Measurements from ENCODE around the gene SLC36A2.
A peak's percentile ranks its signal among the peaks of the same experiment; 100 is the strongest.
"Not testable (repeated sequence)": the region's sequence is repeated elsewhere in the genome, so short reads cannot be mapped to it uniquely, and the experiment has no call there.

The SLC36A2 gene

DNA sequence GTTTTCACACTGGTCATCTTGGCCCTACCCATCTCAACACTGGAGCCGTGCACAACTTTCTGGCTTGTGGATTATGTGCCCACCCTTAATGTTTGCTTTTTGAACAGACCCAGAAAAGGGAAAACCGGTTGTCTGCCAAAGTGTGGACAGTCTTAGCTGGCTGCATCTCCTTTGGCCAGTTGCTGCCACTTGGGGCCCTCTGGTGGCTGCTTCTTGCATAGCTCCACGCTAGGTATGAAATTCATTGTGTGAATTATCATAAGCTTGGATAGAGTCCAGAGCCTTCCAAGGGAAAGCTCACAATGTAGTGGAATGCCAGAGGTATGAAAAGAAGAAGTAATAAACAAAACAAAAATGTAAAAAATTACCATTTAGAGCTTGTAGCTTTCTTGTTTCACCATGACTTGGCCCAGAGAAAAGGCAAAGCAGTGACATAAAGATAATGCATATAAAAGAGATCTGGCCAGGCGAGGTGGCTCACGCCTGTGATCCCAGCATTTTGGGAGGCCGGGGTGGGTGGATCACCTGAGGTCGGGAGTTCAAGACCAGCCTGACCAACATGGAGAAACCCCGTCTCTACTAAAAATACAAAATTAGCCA lies 31.3 kb downstream of the SLC36A2 start:
- 72% methylated on average over 7 of the region's 8 CpGs for WGBS (ENCODE audit: insufficient coverage)
- ChIA-PET CTCF (interaction anchor here (1.0 to 1.9 kb wide), 3 partner anchors 10 to 58 kb away, joined by 3 to 5 read pairs (median 3); no protein-coding TSS in a partner anchor), POLR2A (no interaction called here)
- Histone ChIP-seq H3K9me3 (ENCODE audit: control extremely low read depth in 1 of 5, control insufficient read depth in 4 of 5, insufficient read depth in 2 of 5, low read depth in 1 of 5, low read length in 4 of 5) (peaks cover 0 to 8% (median 0%) of the 10 kb centered on the region in 5 experiments), H3K36me3 (ENCODE audit: control insufficient read depth in 4 of 4, insufficient read depth in 4 of 4, low read length in 3 of 4) (no peaks in the 10 kb centered on the region), H3K4me1 (ENCODE audit: control extremely low read depth in 1 of 4, control insufficient read depth in 4 of 4, insufficient read depth in 4 of 4, low read length in 3 of 4) (no peaks in the 10 kb centered on the region), H3K27me3 (replicated peaks in 2 of 5; ENCODE audit: control insufficient read depth in 4 of 5, insufficient read depth in 5 of 5, low read length in 4 of 5) (peaks cover 0 to 3% (median 0%) of the 10 kb centered on the region in 5 experiments), H3K27ac (ENCODE audit: insufficient read depth in 1 of 2, low read depth in 1 of 2, low read length in 2 of 2, poor library complexity in 1 of 2, severe bottlenecking in 2 of 2) (no peak overlapping the region), H3K4me3 (ENCODE audit: control insufficient read depth in 1 of 7, extremely low read depth in 1 of 7, insufficient read depth in 4 of 7, low read depth in 2 of 7, low read length in 6 of 7) (no peak overlapping the region)
- DNase-seq, result peak; percentile 31 to 57 (median 38)

DNA sequence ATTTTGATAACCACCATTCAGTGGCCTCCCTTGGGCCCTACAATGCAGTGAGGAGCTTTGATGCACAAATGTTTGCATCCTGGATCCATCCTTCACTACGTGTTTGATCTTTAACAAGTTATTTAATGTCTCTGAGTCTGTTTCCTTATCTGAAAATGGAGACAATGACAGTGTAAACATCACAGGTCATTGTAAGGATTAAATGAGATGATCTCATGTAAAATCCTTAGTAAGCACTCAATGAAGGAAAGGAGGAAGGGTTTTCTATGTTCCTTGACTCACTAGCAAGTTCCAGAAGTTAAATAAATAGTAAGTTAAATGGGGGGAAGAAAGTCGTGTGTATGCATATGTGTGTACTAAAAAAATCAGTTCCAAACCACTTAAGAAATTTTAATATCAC lies 34.0 kb downstream of the SLC36A2 start:
- H3K27me3 ChIP-seq (replicated peaks in 2 of 5; ENCODE audit: control insufficient read depth in 4 of 5, insufficient read depth in 5 of 5, low read length in 4 of 5), result peaks cover 0 to 3% (median 0%) of the 10 kb centered on the region in 5 experiments
- no peaks in the 10 kb centered on the region for H3K4me1 ChIP-seq (ENCODE audit: control extremely low read depth in 1 of 4, control insufficient read depth in 4 of 4, insufficient read depth in 4 of 4, low read length in 3 of 4)
- H3K27ac ChIP-seq (ENCODE audit: insufficient read depth in 1 of 2, low read depth in 1 of 2, low read length in 2 of 2, poor library complexity in 1 of 2, severe bottlenecking in 2 of 2), result no peak overlapping the region
- no CpG with 5 or more reads among the region's 2 CpGs for WGBS (ENCODE audit: insufficient coverage)
- H3K36me3 ChIP-seq (ENCODE audit: control insufficient read depth in 4 of 4, insufficient read depth in 4 of 4, low read length in 3 of 4), result no peaks in the 10 kb centered on the region
- no peak for DNase-seq
- ChIA-PET CTCF (no interaction called here), POLR2A (no interaction called here)
- H3K4me3 ChIP-seq (ENCODE audit: control insufficient read depth in 1 of 7, extremely low read depth in 1 of 7, insufficient read depth in 4 of 7, low read depth in 2 of 7, low read length in 6 of 7), result no peak overlapping the region
- H3K9me3 ChIP-seq (ENCODE audit: control extremely low read depth in 1 of 5, control insufficient read depth in 4 of 5, insufficient read depth in 2 of 5, low read depth in 1 of 5, low read length in 4 of 5), result peaks cover 0 to 9% (median 0%) of the 10 kb centered on the region in 5 experiments

DNA sequence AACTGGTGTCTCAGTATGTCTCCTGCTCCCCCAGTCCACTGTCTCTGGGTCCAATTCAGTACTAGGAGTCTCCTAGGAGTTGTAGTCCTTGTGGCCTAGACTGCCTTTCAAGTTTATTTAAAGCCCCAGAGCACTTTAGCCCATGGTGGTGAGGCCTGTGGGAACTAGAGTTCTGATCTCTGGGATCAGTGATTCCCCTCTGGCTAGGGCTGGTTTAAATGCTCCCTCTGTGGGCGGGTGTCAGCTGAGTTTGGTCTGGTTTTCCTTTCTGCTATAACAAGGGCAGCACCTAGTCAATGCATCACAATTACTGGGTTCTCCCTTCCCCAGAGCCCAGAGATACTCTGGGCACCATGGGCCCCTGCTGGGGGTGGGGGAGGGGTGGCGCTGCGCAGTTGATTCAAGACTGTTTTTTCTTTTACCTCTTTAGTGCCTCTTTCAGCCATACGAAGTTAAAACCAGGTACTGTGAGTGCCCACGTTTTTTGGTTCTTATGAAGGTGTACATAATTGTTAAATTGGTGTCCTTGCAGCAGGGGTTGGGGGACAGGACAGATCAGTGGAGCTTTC lies 34.5 kb downstream of the SLC36A2 start:
- ChIA-PET CTCF (no interaction called here), POLR2A (no interaction called here)
- Histone ChIP-seq H3K36me3 (ENCODE audit: control insufficient read depth in 4 of 4, insufficient read depth in 4 of 4, low read length in 3 of 4) (no peaks in the 10 kb centered on the region), H3K27me3 (replicated peaks in 2 of 5; ENCODE audit: control insufficient read depth in 4 of 5, insufficient read depth in 5 of 5, low read length in 4 of 5) (peaks cover 0 to 3% (median 0%) of the 10 kb centered on the region in 5 experiments), H3K4me1 (ENCODE audit: control extremely low read depth in 1 of 4, control insufficient read depth in 4 of 4, insufficient read depth in 4 of 4, low read length in 3 of 4) (no peaks in the 10 kb centered on the region), H3K9me3 (ENCODE audit: control extremely low read depth in 1 of 5, control insufficient read depth in 4 of 5, insufficient read depth in 2 of 5, low read depth in 1 of 5, low read length in 4 of 5) (peaks cover 0 to 9% (median 0%) of the 10 kb centered on the region in 5 experiments), H3K27ac (ENCODE audit: insufficient read depth in 1 of 2, low read depth in 1 of 2, low read length in 2 of 2, poor library complexity in 1 of 2, severe bottlenecking in 2 of 2) (no peak overlapping the region), H3K4me3 (ENCODE audit: control insufficient read depth in 1 of 7, extremely low read depth in 1 of 7, insufficient read depth in 4 of 7, low read depth in 2 of 7, low read length in 6 of 7) (no peak overlapping the region)
- no CpG with 5 or more reads among the region's 5 CpGs for WGBS (ENCODE audit: insufficient coverage)
- no peak for DNase-seq

DNA sequence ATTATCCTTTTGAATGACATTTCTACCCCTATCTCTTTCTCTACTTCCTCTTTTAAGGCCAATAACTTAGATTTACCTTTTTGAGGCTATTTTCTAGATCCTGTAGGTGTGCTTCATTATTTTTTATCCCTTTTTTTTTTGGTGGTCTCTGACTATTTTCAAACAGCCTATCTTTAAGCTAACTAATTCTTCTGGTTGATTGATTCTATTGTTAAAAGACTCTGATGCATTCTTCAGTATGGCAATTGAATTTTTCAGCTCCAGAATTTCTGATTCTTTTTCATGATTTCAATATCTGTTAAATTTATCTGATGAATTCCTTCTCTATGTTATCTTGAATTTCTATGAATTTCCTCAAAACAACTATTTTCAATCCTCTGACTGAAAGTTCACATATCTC lies 36.4 kb downstream of the SLC36A2 start:
- no peak overlapping the region for H3K4me3 ChIP-seq (ENCODE audit: control insufficient read depth in 1 of 7, extremely low read depth in 1 of 7, insufficient read depth in 4 of 7, low read depth in 2 of 7, low read length in 6 of 7)
- DNase-seq, result no peak
- ChIA-PET POLR2A (no interaction called here), CTCF (interaction anchor here (0.8 kb wide), 1 partner anchor 395 kb away, joined by 3 read pairs; no protein-coding TSS in a partner anchor)
- no peaks in the 10 kb centered on the region for H3K4me1 ChIP-seq (ENCODE audit: control extremely low read depth in 1 of 4, control insufficient read depth in 4 of 4, insufficient read depth in 4 of 4, low read length in 3 of 4)
- H3K9me3 ChIP-seq (ENCODE audit: control extremely low read depth in 1 of 5, control insufficient read depth in 4 of 5, insufficient read depth in 2 of 5, low read depth in 1 of 5, low read length in 4 of 5), result peaks cover 0 to 9% (median 0%) of the 10 kb centered on the region in 5 experiments
- H3K27me3 ChIP-seq (replicated peaks in 2 of 5; ENCODE audit: control insufficient read depth in 4 of 5, insufficient read depth in 5 of 5, low read length in 4 of 5), result peaks cover 0 to 3% (median 0%) of the 10 kb centered on the region in 5 experiments
- H3K36me3 ChIP-seq (ENCODE audit: control insufficient read depth in 4 of 4, insufficient read depth in 4 of 4, low read length in 3 of 4), result no peaks in the 10 kb centered on the region
- H3K27ac ChIP-seq (ENCODE audit: insufficient read depth in 1 of 2, low read depth in 1 of 2, low read length in 2 of 2, poor library complexity in 1 of 2, severe bottlenecking in 2 of 2), result no peak overlapping the region

DNA sequence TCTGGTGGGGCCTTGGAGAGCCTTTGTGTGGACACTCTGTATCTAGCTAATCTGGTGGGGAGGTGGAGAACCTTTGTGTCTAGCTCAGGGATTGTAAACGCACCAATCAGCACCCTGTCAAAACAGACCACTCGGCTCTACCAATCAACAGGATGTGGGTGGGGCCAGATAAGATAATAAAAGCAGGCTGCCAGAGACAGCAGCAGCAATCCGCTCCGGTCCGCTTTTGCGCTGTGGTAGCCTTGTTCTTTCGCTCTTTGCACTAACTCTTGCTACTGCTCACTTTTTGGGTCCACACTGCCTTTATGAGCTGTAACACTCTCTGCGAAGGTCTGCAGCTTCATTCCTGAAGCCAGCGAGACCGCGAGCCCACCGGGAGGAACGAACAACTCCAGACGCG lies 37.5 kb downstream of the SLC36A2 start:
- H3K4me3 ChIP-seq (ENCODE audit: control insufficient read depth in 1 of 7, extremely low read depth in 1 of 7, insufficient read depth in 4 of 7, low read depth in 2 of 7, low read length in 6 of 7); DNase-seq; H3K27me3 ChIP-seq (replicated peaks in 2 of 5; ENCODE audit: control insufficient read depth in 4 of 5, insufficient read depth in 5 of 5, low read length in 4 of 5); H3K4me1 ChIP-seq (ENCODE audit: control extremely low read depth in 1 of 4, control insufficient read depth in 4 of 4, insufficient read depth in 4 of 4, low read length in 3 of 4); CTCF ChIA-PET; POLR2A ChIA-PET; H3K36me3 ChIP-seq (ENCODE audit: control insufficient read depth in 4 of 4, insufficient read depth in 4 of 4, low read length in 3 of 4); H3K27ac ChIP-seq (ENCODE audit: insufficient read depth in 1 of 2, low read depth in 1 of 2, low read length in 2 of 2, poor library complexity in 1 of 2, severe bottlenecking in 2 of 2); H3K9me3 ChIP-seq (ENCODE audit: control extremely low read depth in 1 of 5, control insufficient read depth in 4 of 5, insufficient read depth in 2 of 5, low read depth in 1 of 5, low read length in 4 of 5): not testable (repeated sequence)
- WGBS (ENCODE audit: insufficient coverage), result 85% methylated on average over 9 of the region's 15 CpGs

DNA sequence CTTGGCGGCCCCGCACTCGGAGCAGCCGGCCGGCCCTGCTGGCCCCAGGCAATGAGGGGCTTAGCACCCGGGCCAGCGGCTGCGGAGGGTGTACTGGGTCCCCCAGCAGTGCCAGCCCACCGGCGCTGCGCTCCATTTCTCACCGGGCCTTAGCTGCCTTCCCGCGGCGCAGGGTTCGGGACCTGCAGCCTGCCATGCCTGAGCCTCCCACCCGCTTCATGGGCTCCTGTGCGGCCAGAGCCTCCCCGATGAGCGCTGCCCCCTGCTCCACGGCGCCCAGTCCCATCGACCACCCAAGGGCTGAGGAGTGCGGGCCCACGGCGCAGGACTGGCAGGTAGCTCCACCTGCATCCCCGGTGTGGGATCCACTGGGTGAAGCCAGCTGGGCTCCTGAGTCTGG lies 38.1 kb downstream of the SLC36A2 start:
- POLR2A ChIA-PET; H3K4me3 ChIP-seq (ENCODE audit: control insufficient read depth in 1 of 7, extremely low read depth in 1 of 7, insufficient read depth in 4 of 7, low read depth in 2 of 7, low read length in 6 of 7); H3K4me1 ChIP-seq (ENCODE audit: control extremely low read depth in 1 of 4, control insufficient read depth in 4 of 4, insufficient read depth in 4 of 4, low read length in 3 of 4); H3K9me3 ChIP-seq (ENCODE audit: control extremely low read depth in 1 of 5, control insufficient read depth in 4 of 5, insufficient read depth in 2 of 5, low read depth in 1 of 5, low read length in 4 of 5); H3K27me3 ChIP-seq (replicated peaks in 2 of 5; ENCODE audit: control insufficient read depth in 4 of 5, insufficient read depth in 5 of 5, low read length in 4 of 5); H3K27ac ChIP-seq (ENCODE audit: insufficient read depth in 1 of 2, low read depth in 1 of 2, low read length in 2 of 2, poor library complexity in 1 of 2, severe bottlenecking in 2 of 2); H3K36me3 ChIP-seq (ENCODE audit: control insufficient read depth in 4 of 4, insufficient read depth in 4 of 4, low read length in 3 of 4); DNase-seq; CTCF ChIA-PET: not testable (repeated sequence)
- 95% methylated on average over 12 of the region's 27 CpGs for WGBS (ENCODE audit: insufficient coverage)

DNA sequence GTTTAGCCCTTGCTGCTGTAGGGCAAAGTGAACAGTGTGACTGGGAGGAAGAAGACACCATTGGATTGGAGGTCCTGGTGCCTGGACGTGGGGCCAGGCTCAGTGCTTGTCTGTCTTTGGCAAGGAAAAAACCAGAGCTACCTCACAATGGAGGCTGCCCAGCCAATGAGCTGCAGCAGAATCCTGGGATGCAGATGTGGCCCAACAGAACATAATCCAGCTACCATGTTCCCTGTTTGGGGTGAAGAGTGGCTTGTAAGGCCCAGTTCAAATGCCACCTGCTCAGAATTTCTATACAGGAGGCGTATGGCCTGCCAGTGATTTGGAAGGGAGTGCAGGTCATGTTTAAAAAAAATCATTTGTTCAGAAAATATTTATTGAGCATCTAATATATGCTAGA lies 43.7 kb downstream of the SLC36A2 start, which contains the start of gene SLC36A3:
TSS of gene SLC36A3 (minus strand) at position 101 of the 400 bp plus-strand sequence. CDS start 412 bp downstream, outside the sequence.
- no peaks in the 10 kb centered on the region for H3K4me1 ChIP-seq (ENCODE audit: control extremely low read depth in 1 of 4, control insufficient read depth in 4 of 4, insufficient read depth in 4 of 4, low read length in 3 of 4)
- no peak for DNase-seq
- 82% methylated on average over 1 of the region's 2 CpGs for WGBS (ENCODE audit: insufficient coverage)
- no peak within 1 kb of the TSS for H3K4me3 ChIP-seq (ENCODE audit: control insufficient read depth in 1 of 7, extremely low read depth in 1 of 7, insufficient read depth in 4 of 7, low read depth in 2 of 7, low read length in 6 of 7)
- ChIA-PET POLR2A (no interaction called here), CTCF (no interaction called here)
- H3K27me3 ChIP-seq (replicated peaks in 2 of 5; ENCODE audit: control insufficient read depth in 4 of 5, insufficient read depth in 5 of 5, low read length in 4 of 5), result peaks cover 0 to 9% (median 0%) of the 10 kb centered on the region in 5 experiments
- no peaks in the 10 kb centered on the region for H3K9me3 ChIP-seq (ENCODE audit: control extremely low read depth in 1 of 5, control insufficient read depth in 4 of 5, insufficient read depth in 2 of 5, low read depth in 1 of 5, low read length in 4 of 5)
- H3K27ac ChIP-seq (ENCODE audit: insufficient read depth in 1 of 2, low read depth in 1 of 2, low read length in 2 of 2, poor library complexity in 1 of 2, severe bottlenecking in 2 of 2), result no peak within 1 kb of the TSS
- H3K36me3 ChIP-seq (ENCODE audit: control insufficient read depth in 4 of 4, insufficient read depth in 4 of 4, low read length in 3 of 4), result no peaks in the 10 kb centered on the region

Measured in common myeloid progenitor, CD34-positive (primary cell).